Ishikawa (cell line): ENCODE data around the gene CSNK1A1L.

Experiments
- CEBPB ChIP-seq: IDR thresholded peaks from 2 replicates; pipeline ENCODE4 v1.6.1; 2012
- CREB1 ChIP-seq: IDR thresholded peaks from 2 replicates; pipeline ENCODE4 v1.6.1; 2012; ENCODE audit warnings: low read depth
- EGR1 ChIP-seq: IDR thresholded peaks from 2 replicates; pipeline ENCODE4 v1.6.1; 2012
- EP300 ChIP-seq: IDR thresholded peaks from 2 replicates; pipeline ENCODE4 v1.6.1; 2012; ENCODE audit warnings: borderline replicate concordance
- FOXM1 ChIP-seq: IDR thresholded peaks from 2 replicates; pipeline ENCODE4 v1.6.1; 2012; ENCODE audit warnings: low read depth, borderline replicate concordance
- MAX ChIP-seq: IDR thresholded peaks from 2 replicates; pipeline ENCODE4 v1.6.1; 2012
- NFIC ChIP-seq: IDR thresholded peaks from 2 replicates; pipeline ENCODE4 v1.6.1; 2012
- RAD21 ChIP-seq: IDR thresholded peaks from 2 replicates; pipeline ENCODE4 v1.6.1; 2012; ENCODE audit warnings: low read depth
- REST ChIP-seq: IDR thresholded peaks from 2 replicates; pipeline ENCODE4 v1.6.1; 2012; ENCODE audit warnings: low read depth, mild to moderate bottlenecking
- TAF1 ChIP-seq: IDR thresholded peaks from 2 replicates; pipeline ENCODE4 v1.6.1; 2012; ENCODE audit warnings: low read depth, mild to moderate bottlenecking
- TCF12 ChIP-seq: IDR thresholded peaks from 2 replicates; pipeline ENCODE4 v1.6.1; 2012; ENCODE audit warnings: low read depth
- TEAD4 ChIP-seq: IDR thresholded peaks from 2 replicates; pipeline ENCODE4 v1.6.1; 2012
- USF1 ChIP-seq: IDR thresholded peaks from 2 replicates; pipeline ENCODE4 v1.6.1; 2012
- YY1 ChIP-seq: IDR thresholded peaks from 2 replicates; pipeline ENCODE4 v1.6.1; 2012; ENCODE audit warnings: low read depth
- ZBTB7A ChIP-seq: IDR thresholded peaks from 2 replicates; pipeline ENCODE4 v1.6.1; 2012; ENCODE audit warnings: low read depth

Gene CSNK1A1L

DNA sequence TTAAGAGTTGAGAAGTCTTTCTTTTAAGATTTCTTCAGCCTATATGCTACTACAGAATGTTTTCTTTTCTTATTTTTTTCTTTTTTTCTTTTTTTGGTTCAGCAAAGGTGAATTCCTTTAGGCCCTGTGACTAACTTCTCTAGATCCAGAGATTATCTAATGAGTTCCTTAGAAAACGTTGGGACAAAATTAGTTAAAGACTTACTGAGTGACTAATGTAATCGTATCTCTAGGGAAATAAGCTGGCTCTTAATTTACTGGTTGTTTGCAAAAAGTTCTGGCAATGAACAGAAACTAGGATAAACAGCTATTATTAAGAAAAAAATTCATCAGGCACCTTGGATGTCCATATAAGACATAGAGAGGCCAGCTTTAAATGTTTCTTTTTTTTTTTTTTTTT is 30.7 kb upstream of the CSNK1A1L start:
- TF ChIP-seq FOXM1, result no peak
- no peak for TF ChIP-seq USF1
- TF ChIP-seq TCF12, result no peak
- no peak for TF ChIP-seq YY1
- TF ChIP-seq ZBTB7A, result no peak
- no peak for TF ChIP-seq MAX
- no peak for TF ChIP-seq EGR1
- no peak for TF ChIP-seq TAF1
- no peak for TF ChIP-seq RAD21
- TF ChIP-seq NFIC, result no peak
- no peak for TF ChIP-seq TEAD4

GRCh38 chr13:37134411-37135041 is 29.1 kb upstream of the CSNK1A1L start:
- TF ChIP-seq EGR1 (no peak), EP300 (no peak), CREB1 (no peak), RAD21 (no peak), NFIC (no peak), REST (no peak), MAX (no peak)

DNA sequence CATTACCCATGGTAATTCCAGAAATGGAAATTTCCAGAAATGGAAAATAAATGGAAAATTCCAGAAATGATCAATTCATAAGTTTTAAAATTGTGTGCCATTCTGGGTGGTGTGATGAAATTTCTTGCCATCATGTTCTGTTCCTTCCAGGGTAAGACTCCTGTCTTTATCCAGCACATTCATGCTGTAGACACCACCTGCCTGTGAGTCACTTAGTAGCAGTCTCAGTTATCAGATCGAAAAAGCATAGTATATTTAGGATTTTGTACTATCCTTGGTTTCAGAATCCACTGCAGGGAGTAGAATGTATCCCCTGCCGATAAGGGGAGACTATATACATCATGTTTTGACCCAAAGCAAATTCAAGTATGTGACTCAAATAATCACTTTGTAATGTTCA is 26.7 kb upstream of the CSNK1A1L start:
- TF ChIP-seq MAX (no peak), CREB1 (no peak), REST (no peak), EP300 (no peak), TAF1 (no peak), FOXM1 (no peak), NFIC (no peak), CEBPB (no peak), RAD21 (no peak), ZBTB7A (no peak), TEAD4 (no peak), YY1 (no peak), TCF12 (no peak), EGR1 (no peak), USF1 (no peak)

GRCh38 chr13:37131092-37131491 is 25.6 kb upstream of the CSNK1A1L start:
- TF ChIP-seq CREB1, result no peak
- no peak for TF ChIP-seq RAD21
- TF ChIP-seq CEBPB, result no peak

DNA sequence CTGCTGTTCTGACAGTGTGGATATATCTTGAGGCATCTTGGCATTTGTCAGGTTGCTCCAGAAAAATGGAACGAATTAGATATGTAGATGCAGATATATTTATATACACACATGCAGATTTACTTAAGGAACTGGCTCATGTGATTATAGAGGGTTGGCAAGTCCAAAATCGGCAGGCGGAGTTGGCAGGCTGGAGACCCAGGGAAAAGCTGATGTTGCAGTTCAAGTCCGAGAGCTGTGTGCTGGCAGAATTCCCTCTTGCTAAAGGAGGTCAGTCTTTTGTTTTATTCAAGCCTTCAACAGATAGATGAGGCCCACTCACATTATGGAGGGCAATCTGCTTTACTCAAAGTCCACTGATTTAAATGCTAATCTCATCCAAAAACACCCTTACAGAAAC is 24.4 kb upstream of the CSNK1A1L start:
- TF ChIP-seq RAD21 (no peak), TAF1 (no peak), TCF12 (no peak), YY1 (no peak), CREB1 (no peak), REST (no peak), EGR1 (no peak), EP300 (no peak), FOXM1 (no peak), USF1 (no peak), CEBPB (no peak), TEAD4 (no peak), MAX (no peak), ZBTB7A (no peak), NFIC (no peak)
